Neuronal stem cell (in vitro differentiated cells): Measurements from ENCODE around the gene PDZRN4.
"Not testable (repeated sequence)": the region's sequence is repeated elsewhere in the genome, so short reads cannot be mapped to it uniquely, and the experiment has no call there.

Experiments
- DNase-seq: peaks from one replicate; pipeline ENCODE4 v3.0.0-alpha.2; 2013; ENCODE audit warnings: low spot score
- H2AFZ ChIP-seq: one replicate; pipeline ENCODE4 v1.6.1; 2013; ENCODE audit warnings: mild to moderate bottlenecking, low read length, inconsistent platforms
- H2AK5ac ChIP-seq: 2 replicates; pipeline ENCODE4 v1.6.1; 2013; ENCODE audit warnings: low read depth, mild to moderate bottlenecking, inconsistent platforms, low read length, moderate library complexity, mixed read lengths
- H2BK120ac ChIP-seq: 2 replicates; pipeline ENCODE4 v1.6.1; 2013; ENCODE audit warnings: low read depth, mild to moderate bottlenecking, inconsistent platforms, low read length, moderate library complexity, mixed read lengths
- H2BK12ac ChIP-seq: one replicate; pipeline ENCODE4 v1.6.1; 2013; ENCODE audit warnings: low read length, inconsistent platforms
- H2BK15ac ChIP-seq: 2 replicates; pipeline ENCODE4 v1.6.1; 2013; ENCODE audit warnings: mild to moderate bottlenecking, low read length, inconsistent platforms, mixed read lengths
- H2BK5ac ChIP-seq: one replicate; pipeline ENCODE4 v1.6.1; 2013; ENCODE audit warnings: inconsistent platforms, mild to moderate bottlenecking, low read length, moderate library complexity
- H3K14ac ChIP-seq: one replicate; pipeline ENCODE4 v1.6.1; 2013; ENCODE audit warnings: low read length, inconsistent platforms
- H3K18ac ChIP-seq: 2 replicates; pipeline ENCODE4 v1.6.1; 2013; ENCODE audit warnings: low read length, inconsistent platforms
- H3K23ac ChIP-seq: 2 replicates; pipeline ENCODE4 v1.6.1; 2013; ENCODE audit warnings: low read depth, mild to moderate bottlenecking, mixed read lengths, low read length, inconsistent platforms; ENCODE audit not compliant: poor library complexity
- H3K27ac ChIP-seq: replicated peaks from 3 replicates; pipeline ENCODE4 v1.5.1; 2013; ENCODE audit warnings: low read length, inconsistent platforms
- H3K27me3 ChIP-seq, 3 experiments: 2 replicates each; pipeline ENCODE4 v1.6.1; 2013; ENCODE audit warnings: low read length in 3 of 3, mild to moderate bottlenecking in 2 of 3, inconsistent platforms in 1 of 3, low read depth in 1 of 3, mixed read lengths in 1 of 3, moderate library complexity in 1 of 3; ENCODE audit not compliant: control insufficient read depth in 3 of 3, insufficient read depth in 3 of 3
- H3K36me3 ChIP-seq, 2 donors: replicated peaks in 1 of 2; 2 replicates each; pipeline ENCODE4 v1.6.1; 2013; ENCODE audit warnings: low read length in 2 of 2; ENCODE audit not compliant: control insufficient read depth in 2 of 2, insufficient read depth in 2 of 2
- H3K4ac ChIP-seq: 2 replicates; pipeline ENCODE4 v1.6.1; 2013; ENCODE audit warnings: inconsistent platforms, mild to moderate bottlenecking, low read length, moderate library complexity
- H3K4me1 ChIP-seq, 2 donors: 1 replicate in 1 of 2; 2 replicates in 1 of 2; pipeline ENCODE4 v1.6.1; 2013; ENCODE audit warnings: low read length in 2 of 2, low read depth in 1 of 2; ENCODE audit not compliant: control insufficient read depth in 2 of 2, insufficient read depth in 1 of 2
- H3K4me2 ChIP-seq: one replicate; pipeline ENCODE4 v1.6.1; 2013; ENCODE audit warnings: mild to moderate bottlenecking, low read length, inconsistent platforms; ENCODE audit not compliant: insufficient read depth, poor library complexity, severe bottlenecking
- H3K4me3 ChIP-seq, 2 donors: 2 replicates each; pipeline ENCODE4 v1.5.1; 2013; ENCODE audit warnings: low read length in 2 of 2, mild to moderate bottlenecking in 2 of 2, inconsistent platforms in 1 of 2, moderate library complexity in 1 of 2
- H3K79me1 ChIP-seq: one replicate; pipeline ENCODE4 v1.6.1; 2013; ENCODE audit warnings: low read depth, mild to moderate bottlenecking, inconsistent platforms, low read length, moderate library complexity
- H3K9ac ChIP-seq: one replicate; pipeline ENCODE4 v1.6.1; 2013; ENCODE audit warnings: mild to moderate bottlenecking, low read depth, low read length, inconsistent platforms; ENCODE audit not compliant: poor library complexity
- H3K9me3 ChIP-seq, 2 donors: replicated peaks in 1 of 2; 2 replicates each; pipeline versions ENCODE3 to v1.6.1; 2013; ENCODE audit warnings: low read length in 2 of 2, mild to moderate bottlenecking in 2 of 2, inconsistent platforms in 1 of 2, low read depth in 1 of 2, mixed read lengths in 1 of 2, moderate library complexity in 1 of 2; ENCODE audit not compliant: control insufficient read depth in 2 of 2, insufficient read depth in 1 of 2
- H4K8ac ChIP-seq: one replicate; pipeline ENCODE4 v1.6.1; 2013; ENCODE audit warnings: low read depth, mild to moderate bottlenecking, inconsistent platforms, low read length, moderate library complexity
- H4K91ac ChIP-seq: one replicate; pipeline ENCODE4 v1.6.1; 2013; ENCODE audit warnings: low read length, low read depth, mild to moderate bottlenecking, inconsistent platforms; ENCODE audit not compliant: poor library complexity
- WGBS, 2 donors: extraction: QIAGEN DNeasy Blood & Tissue Kit; methylation state at CpG; one replicate each; pipeline ENCODE4 v1.1.7; 2013; ENCODE audit warnings: missing lambda C conversion rate in 2 of 2, mixed read lengths in 1 of 2; ENCODE audit not compliant: insufficient read length in 2 of 2, insufficient replicate concordance in 1 of 2; ENCODE audit errors: extremely low coverage in 2 of 2; 5-methylcytosine and 5-hydroxymethylcytosine counted together

The PDZRN4 gene

DNA sequence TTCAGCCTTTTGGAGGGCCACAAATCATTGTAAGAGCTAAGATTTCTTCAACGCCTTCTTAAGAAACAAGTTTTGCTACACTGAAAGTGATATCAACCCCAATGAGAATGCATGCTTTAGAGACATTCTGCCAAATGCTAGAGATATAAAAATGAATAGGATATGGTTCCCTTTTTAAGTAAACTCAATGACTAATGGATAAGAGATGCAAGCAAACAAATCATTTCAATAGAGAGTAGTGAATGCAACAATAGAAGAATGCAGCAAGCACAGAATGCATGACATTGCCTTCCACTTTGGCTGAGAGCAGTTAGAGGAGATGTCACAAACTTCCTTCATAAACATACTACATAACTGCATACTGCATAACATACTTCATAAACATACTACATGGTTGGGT is 116.4 kb downstream of the PDZRN4 start:
- Histone ChIP-seq H2BK12ac (no peak overlapping the region), H3K18ac (no peak overlapping the region), H3K9me3 (peaks cover 0 to 3% of the 10 kb centered on the region in 2 donors), H2BK120ac (no peak overlapping the region), H3K4me2 (no peak overlapping the region), H3K36me3 (no peaks in the 10 kb centered on the region), H3K4ac (no peak overlapping the region), H4K91ac (no peak overlapping the region), H3K4me3 (no peak overlapping the region), H3K14ac (no peak overlapping the region), H2AFZ (no peak overlapping the region), H2AK5ac (no peak overlapping the region), H3K9ac (no peak overlapping the region), H3K79me1 (no peaks in the 10 kb centered on the region), H3K27me3 (no peaks in the 10 kb centered on the region), H2BK15ac (no peak overlapping the region), H2BK5ac (no peak overlapping the region), H3K27ac (no peak overlapping the region), H3K23ac (no peak overlapping the region), H3K4me1 (peaks cover 0 to 4% of the 10 kb centered on the region in 2 donors), H4K8ac (no peak overlapping the region)
- no CpG with 5 or more reads among the region's 1 CpG for WGBS, 2 donors
- DNase-seq = no peak

GRCh38 chr12:41310367-41310766 is 122.2 kb downstream of the PDZRN4 start:
- DNase-seq = no peak
- Histone ChIP-seq H2BK15ac (no peak overlapping the region), H3K9ac (no peak overlapping the region), H2BK120ac (no peak overlapping the region), H3K4me1 (no peaks in the 10 kb centered on the region), H2BK12ac (no peak overlapping the region), H3K23ac (no peak overlapping the region), H3K27me3 (no peaks in the 10 kb centered on the region), H3K36me3 (no peaks in the 10 kb centered on the region), H3K18ac (no peak overlapping the region), H2AFZ (no peak overlapping the region), H3K79me1 (no peaks in the 10 kb centered on the region), H3K4ac (no peak overlapping the region), H3K4me2 (no peak overlapping the region), H3K9me3 (peaks cover 0 to 3% of the 10 kb centered on the region in 2 donors), H3K4me3 (no peak overlapping the region), H3K14ac (no peak overlapping the region), H4K8ac (no peak overlapping the region), H4K91ac (no peak overlapping the region), H3K27ac (no peak overlapping the region), H2AK5ac (no peak overlapping the region), H2BK5ac (no peak overlapping the region)
- no CpG with 5 or more reads among the region's 2 CpGs for WGBS, 2 donors

DNA sequence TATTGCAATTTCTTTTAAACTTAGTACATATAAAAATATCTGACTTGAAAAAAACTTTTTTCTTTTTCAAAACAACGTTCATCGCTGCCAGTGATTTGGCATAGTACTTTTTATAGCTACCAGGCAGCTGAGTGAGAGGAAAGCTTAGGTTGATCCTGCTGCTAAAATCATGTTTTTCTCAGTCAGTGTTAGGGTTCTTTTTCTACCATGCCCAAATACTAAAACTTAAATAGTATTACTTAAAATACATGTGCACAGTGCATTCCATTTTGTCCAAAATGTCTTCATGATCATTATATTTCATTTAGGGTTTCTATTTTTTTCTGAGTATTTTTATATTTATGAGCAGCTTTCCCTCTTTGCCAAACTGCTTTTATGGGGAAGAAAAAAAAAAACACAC is 123.8 kb downstream of the PDZRN4 start:
- H3K23ac ChIP-seq = no peak overlapping the region
- H2AK5ac ChIP-seq = no peak overlapping the region
- no peak overlapping the region for H3K9ac ChIP-seq
- H3K9me3 ChIP-seq = peaks cover 0 to 3% of the 10 kb centered on the region in 2 donors
- no peak overlapping the region for H2AFZ ChIP-seq
- no peaks in the 10 kb centered on the region for H3K27me3 ChIP-seq
- H3K4me3 ChIP-seq = no peak overlapping the region
- H4K8ac ChIP-seq = no peak overlapping the region
- no peak overlapping the region for H3K4ac ChIP-seq
- H4K91ac ChIP-seq = no peak overlapping the region
- no peak overlapping the region for H3K27ac ChIP-seq
- DNase-seq = no peak
- no peak overlapping the region for H2BK12ac ChIP-seq
- no peak overlapping the region for H3K4me2 ChIP-seq
- H2BK120ac ChIP-seq = no peak overlapping the region
- no peaks in the 10 kb centered on the region for H3K79me1 ChIP-seq
- no peak overlapping the region for H2BK5ac ChIP-seq
- H3K14ac ChIP-seq = no peak overlapping the region
- WGBS, 2 donors = no CpG with 5 or more reads among the region's 2 CpGs
- H3K36me3 ChIP-seq = no peaks in the 10 kb centered on the region
- H2BK15ac ChIP-seq = no peak overlapping the region
- H3K4me1 ChIP-seq = no peaks in the 10 kb centered on the region
- no peak overlapping the region for H3K18ac ChIP-seq

DNA sequence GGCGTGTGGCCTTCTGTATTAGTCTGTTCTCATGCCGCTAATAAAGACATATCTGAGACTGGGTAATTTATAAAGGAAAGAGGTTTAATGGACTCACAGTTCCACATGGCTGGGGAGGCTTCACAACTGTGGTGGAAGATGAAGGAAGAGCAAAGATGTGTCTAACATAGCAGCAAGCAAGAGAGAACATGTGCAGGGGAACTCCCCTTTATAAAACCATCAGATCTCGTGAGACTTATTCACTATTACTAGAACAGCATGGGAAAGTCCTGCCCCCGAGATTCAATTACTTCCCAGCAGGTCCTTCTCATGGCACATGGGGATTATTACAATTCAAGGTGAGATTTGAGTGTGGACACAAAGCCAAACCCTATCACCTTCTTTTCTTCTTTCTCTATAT is 124.3 kb downstream of the PDZRN4 start:
- not testable (repeated sequence) for H3K4me2 ChIP-seq

More for the DNA sequence above, 124.3 kb downstream of the PDZRN4 start:
- not testable (repeated sequence) for H2BK5ac ChIP-seq, H3K9ac ChIP-seq, H3K27me3 ChIP-seq, H2AK5ac ChIP-seq, H3K9me3 ChIP-seq, H3K4me3 ChIP-seq, H3K27ac ChIP-seq, H3K36me3 ChIP-seq, H3K4me1 ChIP-seq, H3K79me1 ChIP-seq, H2BK120ac ChIP-seq, H2BK12ac ChIP-seq, H3K4ac ChIP-seq, H4K8ac ChIP-seq, H2AFZ ChIP-seq, H2BK15ac ChIP-seq, H3K14ac ChIP-seq, H3K23ac ChIP-seq, DNase-seq, H3K18ac ChIP-seq, H4K91ac ChIP-seq
- WGBS, 2 donors = no CpG with 5 or more reads among the region's 4 CpGs
